RWPE2 (cell line): Measurements from ENCODE around the gene ULK2.
A peak's percentile ranks its signal among the peaks of the same experiment; 100 is the strongest.
"Not testable (repeated sequence)": the region's sequence is repeated elsewhere in the genome, so short reads cannot be mapped to it uniquely, and the experiment has no call there.

Experiments
- ATAC-seq: fragments of 200-7000 bp; cut with Tn5 transposase; 3 replicates; pipeline ENCODE4 v1.9.1; 2021; ENCODE audit warnings: low read depth
- DNase-seq: peaks from one replicate; pipeline ENCODE4 v3.0.0-alpha.2; 2020; ENCODE audit warnings: low spot score
- H3K27ac ChIP-seq: fragments of 450-650 bp; 2 replicates; pipeline ENCODE4 v1.5.1; 2017; ENCODE audit warnings: mild to moderate bottlenecking; ENCODE audit not compliant: poor library complexity, severe bottlenecking
- H3K27me3 ChIP-seq: fragments of 250-450 bp; sonication (Bioruptor Pico); 2 replicates; pipeline ENCODE4 v1.5.1; 2021; ENCODE audit warnings: mild to moderate bottlenecking, moderate library complexity; ENCODE audit not compliant: insufficient read depth, poor library complexity, severe bottlenecking
- H3K36me3 ChIP-seq: fragments of 250-450 bp; sonication (Bioruptor Pico); 2 replicates; pipeline ENCODE4 v1.5.1; 2020; ENCODE audit warnings: low read depth, mild to moderate bottlenecking, moderate library complexity
- H3K4me1 ChIP-seq: fragments of 250-450 bp; sonication (Bioruptor Pico); 2 replicates; pipeline ENCODE4 v1.5.1; 2021; ENCODE audit warnings: mild to moderate bottlenecking, moderate library complexity; ENCODE audit not compliant: insufficient read depth, poor library complexity, severe bottlenecking
- H3K4me3 ChIP-seq: fragments of 250-450 bp; sonication (Bioruptor Pico); 2 replicates; pipeline ENCODE4 v1.5.1; 2021; ENCODE audit warnings: mild to moderate bottlenecking, moderate library complexity; ENCODE audit not compliant: severe bottlenecking
- H3K9me3 ChIP-seq: fragments of 250-450 bp; sonication (Bioruptor Pico); 2 replicates; pipeline ENCODE4 v1.5.1; 2021; ENCODE audit warnings: mild to moderate bottlenecking, moderate library complexity; ENCODE audit not compliant: severe bottlenecking
- CTCF ChIP-seq: fragments of 450-650 bp; IDR thresholded peaks from one replicate; pipeline ENCODE4 v1.5.1; 2017; ENCODE audit warnings: mild to moderate bottlenecking, moderate library complexity; ENCODE audit not compliant: poor library complexity, severe bottlenecking

Gene ULK2

DNA sequence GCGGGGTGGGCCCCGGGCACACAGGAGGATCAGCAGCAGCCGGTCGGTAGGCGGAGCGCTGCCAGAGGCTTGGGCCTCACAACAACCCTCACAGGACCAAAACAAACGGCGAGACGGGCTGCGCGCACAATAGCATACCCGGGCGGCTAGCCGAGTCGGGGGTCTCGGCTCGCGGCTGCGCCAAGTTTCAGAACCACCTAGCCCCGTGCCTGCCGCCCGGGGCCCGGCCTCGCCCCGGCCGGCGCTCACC is 732 bp downstream of the ULK2 start:
- Histone ChIP-seq H3K4me1 (peaks cover 6% of the 10 kb centered on the region), H3K27ac (peak overlapping the region; percentile 18), H3K4me3 (peak overlapping the region; percentile 60), H3K9me3 (no peaks in the 10 kb centered on the region), H3K27me3 (no peaks in the 10 kb centered on the region), H3K36me3 (peaks cover 10% of the 10 kb centered on the region)
- peak; percentile 67 for ATAC-seq
- peak; percentile 58 for DNase-seq
- TF ChIP-seq CTCF: no peak

GRCh38 chr17:19865021-19865420 is 2.7 kb downstream of the ULK2 start:
- Histone ChIP-seq H3K9me3 (no peaks in the 10 kb centered on the region), H3K27me3 (no peaks in the 10 kb centered on the region), H3K27ac (no peak overlapping the region), H3K4me1 (peaks cover 6% of the 10 kb centered on the region), H3K36me3 (peaks cover 28% of the 10 kb centered on the region), H3K4me3 (no peak overlapping the region)
- no peak for TF ChIP-seq CTCF
- DNase-seq: no peak
- ATAC-seq: no peak

- not testable (repeated sequence) for H3K4me1 ChIP-seq, H3K27ac ChIP-seq, H3K27me3 ChIP-seq, DNase-seq, H3K4me3 ChIP-seq, ATAC-seq, H3K9me3 ChIP-seq
- peaks cover 33% of the 10 kb centered on the region for H3K36me3 ChIP-seq
Observed at GRCh38 chr17:19860647-19861177, 7.0 kb downstream of the ULK2 start.

DNA sequence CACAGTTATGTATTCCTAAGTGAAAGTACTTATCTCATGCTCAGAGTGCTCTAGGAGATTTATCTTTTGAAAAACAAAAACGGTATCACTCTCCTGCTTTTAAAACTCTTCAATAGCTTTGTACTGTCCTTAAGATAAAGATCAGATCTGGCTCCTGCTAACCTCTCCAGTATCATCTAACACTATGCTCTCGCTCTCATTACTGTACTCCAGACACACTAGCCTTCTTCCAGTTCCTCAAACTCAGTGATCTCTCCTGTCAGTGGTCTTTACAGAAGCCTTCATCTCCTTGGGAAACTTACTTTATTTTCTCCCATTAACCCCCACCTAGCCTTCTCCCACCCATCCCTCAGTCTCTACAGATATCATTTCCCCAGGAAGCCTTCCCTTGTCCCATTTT is 10.1 kb downstream of the ULK2 start:
- H3K27ac ChIP-seq: no peak overlapping the region
- ATAC-seq: no peak

DNA sequence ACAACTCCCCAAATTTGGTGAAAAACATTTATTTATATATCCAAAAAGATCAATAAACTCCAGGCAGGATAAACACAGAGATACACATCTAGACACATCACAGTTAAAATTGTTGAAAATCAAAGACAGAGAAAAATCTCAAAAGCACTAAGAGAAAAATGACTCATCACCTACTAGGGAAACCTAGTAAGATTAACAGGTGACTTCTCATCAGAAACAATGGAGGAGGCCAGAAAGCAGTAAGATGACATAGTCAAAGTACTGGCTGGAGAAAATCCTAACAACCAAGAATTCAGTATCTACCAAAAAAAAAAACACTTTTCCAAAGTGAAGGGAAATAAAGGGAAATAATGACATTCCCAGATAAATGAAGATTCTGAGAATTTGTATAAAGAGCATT is 33.8 kb downstream of the ULK2 start:
- Histone ChIP-seq H3K27me3 (no peaks in the 10 kb centered on the region), H3K27ac (no peak overlapping the region), H3K4me1 (no peaks in the 10 kb centered on the region), H3K4me3 (no peak overlapping the region), H3K9me3 (no peaks in the 10 kb centered on the region), H3K36me3 (peaks cover 12% of the 10 kb centered on the region)
- no peak for ATAC-seq
- DNase-seq: no peak
- TF ChIP-seq CTCF: no peak

More for the DNA sequence above, 10.1 kb downstream of the ULK2 start:
- Histone ChIP-seq H3K36me3 (peaks cover 23% of the 10 kb centered on the region), H3K27me3 (no peaks in the 10 kb centered on the region), H3K9me3 (no peaks in the 10 kb centered on the region), H3K4me3 (no peak overlapping the region), H3K4me1 (no peaks in the 10 kb centered on the region)
- no peak for TF ChIP-seq CTCF
- DNase-seq: no peak

GRCh38 chr17:19830061-19830460 is 37.7 kb downstream of the ULK2 start:
- H3K27me3 ChIP-seq: no peaks in the 10 kb centered on the region
- DNase-seq (no peak), ATAC-seq (no peak)
- no peak overlapping the region for H3K27ac ChIP-seq
- H3K4me3 ChIP-seq: no peak overlapping the region
- TF ChIP-seq CTCF: no peak
- no peaks in the 10 kb centered on the region for H3K9me3 ChIP-seq
- H3K36me3 ChIP-seq: peaks cover 9% of the 10 kb centered on the region; the same call in 1 of the 2 replicates
- H3K4me1 ChIP-seq: no peaks in the 10 kb centered on the region
